Activated CD4-positive, alpha-beta T cell treated with anti-CD3 and anti-CD28 coated beads, Interleukin-2, amount 10 ng/mL, durations not matched to agents 24 days and 14 days (primary cell): ENCODE data around the gene METTL25B. TPM values are rescaled to one million over a fixed set of nuclear protein-coding genes. Genes with fewer than 3 reads are reported as not detected.

Experiments
- DNase-seq: peaks from one replicate; pipeline ENCODE4 v3.0.0; 2022
- H3K27ac Mint-ChIP-seq: one replicate; pipeline ENCODE4 v1.8.0; 2022; ENCODE audit warnings: mild to moderate bottlenecking, mixed read lengths
- H3K27me3 Mint-ChIP-seq: one replicate; pipeline ENCODE4 v1.8.0; 2022; ENCODE audit warnings: mixed read lengths
- H3K36me3 Mint-ChIP-seq: one replicate; pipeline ENCODE4 v1.8.0; 2022; ENCODE audit warnings: low read depth, mild to moderate bottlenecking, mixed read lengths
- H3K4me1 Mint-ChIP-seq: one replicate; pipeline ENCODE4 v1.8.0; 2021; ENCODE audit warnings: mixed read lengths
- H3K4me3 Mint-ChIP-seq: one replicate; pipeline ENCODE4 v1.8.0; 2022; ENCODE audit warnings: mild to moderate bottlenecking, moderate library complexity, mixed read lengths
- H3K9me3 Mint-ChIP-seq: one replicate; pipeline ENCODE4 v1.8.0; 2021; ENCODE audit warnings: mixed read lengths
- intact Hi-C: fragments of 100-400 bp; cut with micrococcal nuclease; formaldehyde crosslinking; loops from one replicate; pipeline ENCODE4 v1.15.1; 2023
- total RNA-seq: library from RNA; stranded (reverse); gene quantifications from 2 replicates; pipeline ENCODE4 v1.2.3, GENCODE V29; 2022

The METTL25B gene
- total RNA-seq, 1 donor from 2014 or later: 40.5 TPM

DNA sequence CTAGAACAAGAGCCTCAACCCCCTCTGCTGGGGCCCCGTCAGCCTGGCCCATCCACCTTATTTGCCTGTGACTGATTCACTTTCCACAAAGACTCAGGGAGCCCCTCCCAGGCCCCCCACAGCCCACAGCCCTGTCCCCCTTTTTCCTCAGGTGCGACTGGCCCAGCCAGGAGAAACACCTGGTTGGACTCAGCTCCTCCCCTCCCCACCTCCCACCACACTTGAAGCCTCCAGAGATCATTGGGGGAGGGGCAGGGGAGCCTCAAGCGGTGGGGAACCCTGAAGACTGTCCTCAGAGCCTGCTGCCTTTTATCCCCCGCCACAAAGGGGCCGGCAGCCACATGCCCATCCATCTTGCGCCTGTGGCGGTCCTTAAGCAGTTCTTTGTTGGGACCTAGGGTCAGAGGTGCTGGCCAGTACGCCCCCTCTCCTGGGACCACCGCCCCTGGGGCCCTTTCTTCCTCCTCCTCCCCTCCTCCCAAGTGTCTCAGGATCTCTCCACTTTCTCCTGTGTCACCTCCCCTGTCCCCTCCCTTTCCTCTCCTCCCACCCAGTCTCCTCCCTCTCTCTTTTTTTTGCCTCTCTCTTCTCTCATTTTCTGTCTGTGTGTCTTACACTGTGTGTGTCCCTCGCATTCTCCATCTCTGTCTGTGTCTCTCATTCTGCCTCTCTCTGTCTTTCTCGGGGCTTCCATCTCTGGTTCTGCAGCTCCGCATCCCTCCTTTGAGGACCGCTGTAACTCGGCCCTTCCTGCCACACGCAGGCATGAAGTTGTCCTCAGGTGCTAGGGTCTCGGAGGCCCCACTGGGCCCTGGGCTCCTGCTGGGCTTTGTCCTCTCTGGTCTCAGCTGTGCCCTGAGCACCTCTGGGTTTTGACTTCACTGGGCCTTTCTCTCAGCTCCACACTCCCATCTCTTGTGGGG lies 35.1 kb upstream of the METTL25B start:
- Mint-ChIP-seq H3K36me3 (no peaks in the 10 kb centered on the region), H3K4me1 (peaks cover 22% of the 10 kb centered on the region), H3K9me3 (no peaks in the 10 kb centered on the region), H3K27ac (no peak overlapping the region), H3K4me3 (no peak overlapping the region), H3K27me3 (peaks cover 72% of the 10 kb centered on the region)
- DNase-seq: no peak
- intact Hi-C loops: no loop called here

DNA sequence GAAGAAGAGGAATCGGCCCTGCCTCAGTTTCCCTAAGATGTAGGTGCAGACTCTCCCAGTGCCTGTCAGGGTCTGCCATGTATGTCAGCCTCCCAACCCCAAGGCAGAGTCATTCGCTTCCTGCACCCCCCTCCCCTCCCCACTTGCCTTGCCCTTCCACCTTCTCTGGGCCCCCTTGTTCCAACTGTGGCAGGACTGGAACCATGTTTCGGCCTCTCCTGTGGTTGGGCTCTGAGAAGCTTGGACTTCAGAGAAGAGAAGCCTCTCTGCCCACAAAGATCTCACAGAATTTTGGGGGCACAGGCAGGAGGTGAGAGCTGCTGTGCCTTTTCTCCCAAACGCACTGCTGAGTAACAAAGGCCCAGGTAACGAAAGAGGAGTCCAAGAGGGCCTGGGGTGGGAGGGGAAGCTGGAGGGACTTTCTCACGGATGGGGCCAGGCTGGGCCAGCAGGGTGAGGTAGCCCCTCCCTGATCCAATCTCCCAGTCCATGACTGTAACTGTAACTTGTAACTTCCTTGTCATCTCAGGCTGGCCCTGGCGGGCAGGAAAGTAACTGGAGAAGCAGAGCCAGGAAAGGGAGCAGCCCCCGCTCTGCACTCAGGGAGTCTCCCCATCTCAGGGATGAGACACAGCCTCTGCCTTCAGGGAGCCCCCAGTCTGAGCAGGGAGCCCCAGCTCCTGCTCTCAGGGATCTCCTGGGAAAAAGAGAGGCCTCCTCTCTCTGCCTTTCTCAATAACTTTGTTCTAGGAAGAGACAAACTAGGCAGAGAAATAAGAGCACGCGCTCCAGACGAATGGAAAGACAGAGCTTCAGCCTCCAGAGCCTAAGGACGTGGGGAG lies 34.2 kb upstream of the METTL25B start:
- no peaks in the 10 kb centered on the region for H3K9me3 Mint-ChIP-seq
- H3K36me3 Mint-ChIP-seq: no peaks in the 10 kb centered on the region
- DNase-seq: no peak
- H3K4me1 Mint-ChIP-seq: peaks cover 22% of the 10 kb centered on the region
- no peak overlapping the region for H3K4me3 Mint-ChIP-seq
- intact Hi-C loops: no loop called here
- H3K27me3 Mint-ChIP-seq: peaks cover 65% of the 10 kb centered on the region
- H3K27ac Mint-ChIP-seq: no peak overlapping the region

DNA sequence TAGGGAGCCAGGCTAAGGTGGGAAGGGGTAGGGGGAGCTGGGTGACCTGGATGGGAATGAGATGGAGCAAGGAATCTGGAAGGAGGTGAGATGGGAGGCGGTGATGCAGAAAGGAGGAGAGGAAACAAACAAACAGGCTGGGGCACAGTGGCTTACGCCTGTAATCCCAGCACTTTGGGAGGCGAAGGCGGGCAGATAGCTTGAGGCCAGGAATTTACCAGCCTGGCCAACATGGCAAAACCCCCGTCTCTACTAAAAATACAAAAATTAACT lies 33.6 kb upstream of the METTL25B start:
- Mint-ChIP-seq H3K9me3 (no peaks in the 10 kb centered on the region), H3K27me3 (peaks cover 61% of the 10 kb centered on the region), H3K4me1 (peaks cover 18% of the 10 kb centered on the region), H3K36me3 (no peaks in the 10 kb centered on the region), H3K4me3 (no peak overlapping the region), H3K27ac (no peak overlapping the region)
- intact Hi-C loops: no loop called here
- DNase-seq: no peak

DNA sequence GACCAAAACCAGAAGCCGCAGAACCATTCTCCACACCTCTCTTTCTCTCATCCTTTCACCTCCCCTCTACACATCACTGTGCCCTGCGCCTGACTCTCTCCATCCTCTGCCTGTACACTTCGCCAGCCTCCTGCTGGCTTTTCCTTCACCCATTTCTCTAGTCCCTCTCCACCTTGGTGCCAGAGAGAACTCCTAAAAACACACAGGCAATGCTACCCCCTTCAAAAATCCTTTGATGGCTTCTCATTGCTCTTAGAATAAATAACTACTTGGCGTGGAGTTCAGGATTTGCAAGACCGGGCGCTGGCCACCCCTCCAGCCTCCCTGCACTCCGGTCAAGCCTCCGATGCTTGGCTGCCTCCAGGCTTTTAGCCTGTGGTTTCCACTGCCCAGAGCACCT lies 31.5 kb upstream of the METTL25B start:
- no peaks in the 10 kb centered on the region for H3K36me3 Mint-ChIP-seq
- H3K4me3 Mint-ChIP-seq: no peak overlapping the region
- H3K27ac Mint-ChIP-seq: peak overlapping the region; percentile 7
- H3K4me1 Mint-ChIP-seq: peaks cover 11% of the 10 kb centered on the region
- peaks cover 46% of the 10 kb centered on the region for H3K27me3 Mint-ChIP-seq
- no peak for DNase-seq
- intact Hi-C loops: no loop called here
- H3K9me3 Mint-ChIP-seq: no peaks in the 10 kb centered on the region

GRCh38 chr1:156697481-156697880 lies 30.8 kb upstream of the METTL25B start:
- Mint-ChIP-seq H3K27ac (no peak overlapping the region), H3K9me3 (no peaks in the 10 kb centered on the region), H3K4me3 (no peak overlapping the region), H3K4me1 (peaks cover 3% of the 10 kb centered on the region), H3K36me3 (no peaks in the 10 kb centered on the region), H3K27me3 (peaks cover 39% of the 10 kb centered on the region)
- intact Hi-C loops: no loop called here
- DNase-seq: no peak

- no peak overlapping the region for H3K4me3 Mint-ChIP-seq
These were observed 29.3 kb upstream of the METTL25B start for GRCh38 chr1:156698995-156699394.

DNA sequence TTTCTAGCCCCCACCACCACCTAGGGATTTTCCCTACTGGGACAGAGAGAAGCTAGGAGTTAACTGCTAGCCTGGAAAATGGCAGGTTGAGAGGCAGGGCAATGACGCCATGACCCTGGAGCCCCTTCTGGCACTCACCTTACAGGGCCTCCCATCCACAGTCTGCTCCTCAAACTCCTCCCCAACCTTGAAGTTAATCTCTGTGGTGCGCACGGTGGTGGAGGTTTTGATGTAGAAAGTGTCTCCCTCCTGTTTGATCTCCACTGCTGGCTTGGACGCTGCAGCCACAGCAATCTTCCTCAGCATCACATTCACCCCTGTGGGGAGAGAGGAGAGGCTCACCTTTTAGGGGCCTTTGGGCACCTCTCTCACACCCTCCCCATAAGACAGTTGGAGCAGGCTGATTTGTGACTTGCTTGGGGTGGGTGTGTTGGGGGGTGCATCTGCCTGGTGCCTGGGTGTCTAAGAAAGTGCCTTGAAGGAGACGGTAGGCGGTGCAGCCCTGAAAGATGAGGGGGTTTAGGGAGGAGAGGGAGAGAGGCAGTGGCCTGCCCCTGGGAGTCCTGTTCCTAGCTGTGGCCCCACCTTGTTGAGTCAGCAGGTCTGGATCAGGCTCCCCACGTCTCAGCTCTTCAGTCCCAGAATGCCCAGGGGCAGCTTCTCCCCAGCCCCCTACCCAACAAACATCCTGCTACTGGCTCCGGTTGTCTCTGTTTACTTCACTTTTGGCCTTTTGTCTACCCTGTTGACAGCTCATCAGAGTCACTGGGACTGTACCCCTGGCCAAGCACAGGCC lies 27.3 kb upstream of the METTL25B start:
- Mint-ChIP-seq H3K36me3 (no peaks in the 10 kb centered on the region), H3K4me3 (no peak overlapping the region), H3K27me3 (peaks cover 47% of the 10 kb centered on the region), H3K27ac (no peak overlapping the region), H3K9me3 (no peaks in the 10 kb centered on the region), H3K4me1 (peaks cover 8% of the 10 kb centered on the region)
- intact Hi-C loops: no loop called here
- no peak for DNase-seq

More at GRCh38 chr1:156698995-156699394, 29.3 kb upstream of the METTL25B start:
- Mint-ChIP-seq H3K27me3 (peaks cover 36% of the 10 kb centered on the region), H3K36me3 (no peaks in the 10 kb centered on the region), H3K27ac (no peak overlapping the region), H3K4me1 (no peaks in the 10 kb centered on the region), H3K9me3 (no peaks in the 10 kb centered on the region)
- intact Hi-C loops: no loop called here
- DNase-seq: no peak

DNA sequence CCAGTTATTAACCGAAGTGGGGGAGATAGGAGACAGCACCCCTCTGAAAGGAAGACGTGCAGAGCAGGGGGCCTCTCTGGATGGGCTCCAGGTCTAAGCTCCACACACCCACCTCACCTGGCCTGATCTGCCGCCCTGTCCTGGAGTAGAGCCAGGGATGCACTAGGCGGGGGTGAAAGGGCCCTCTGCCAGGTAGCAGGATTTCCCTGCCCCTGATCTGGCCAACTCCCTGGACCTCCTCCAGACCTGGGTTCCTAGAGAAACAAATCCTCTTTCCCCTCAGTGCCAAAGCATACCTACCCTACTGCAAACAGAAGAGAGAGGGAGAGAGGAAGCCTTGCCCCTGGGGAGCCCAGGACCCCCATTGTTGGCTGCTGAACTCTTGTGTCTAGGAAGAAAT lies 24.9 kb upstream of the METTL25B start:
- Mint-ChIP-seq H3K36me3 (no peaks in the 10 kb centered on the region), H3K27me3 (peaks cover 45% of the 10 kb centered on the region), H3K27ac (no peak overlapping the region), H3K4me1 (peaks cover 20% of the 10 kb centered on the region), H3K9me3 (no peaks in the 10 kb centered on the region), H3K4me3 (no peak overlapping the region)
- intact Hi-C loops: no loop called here
- no peak for DNase-seq

DNA sequence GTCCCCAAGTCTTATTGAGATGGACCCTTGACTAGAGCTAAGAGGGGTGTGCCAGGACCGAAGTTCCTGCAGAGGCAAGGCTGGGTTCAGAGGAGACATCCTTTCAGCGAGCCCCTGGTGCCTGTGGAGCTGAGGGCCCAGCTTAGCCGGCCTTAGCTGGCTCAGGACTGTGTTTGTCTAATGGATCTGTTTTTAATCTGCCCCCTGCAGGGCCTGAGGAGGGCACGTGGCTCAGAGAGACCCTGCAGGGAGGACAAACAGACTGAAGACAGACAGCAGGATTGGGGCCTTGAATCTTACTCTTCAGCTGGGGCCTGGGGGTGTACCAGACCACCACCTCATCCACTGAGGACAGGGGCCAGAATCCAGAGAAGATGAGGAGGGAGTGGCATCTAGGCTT lies 24.5 kb upstream of the METTL25B start:
- Mint-ChIP-seq H3K9me3 (no peaks in the 10 kb centered on the region), H3K4me3 (no peak overlapping the region), H3K27ac (no peak overlapping the region), H3K4me1 (peaks cover 20% of the 10 kb centered on the region), H3K36me3 (no peaks in the 10 kb centered on the region), H3K27me3 (peaks cover 45% of the 10 kb centered on the region)
- intact Hi-C loops: no loop called here
- no peak for DNase-seq

GRCh38 chr1:156704166-156704711 lies 24.0 kb upstream of the METTL25B start:
- Mint-ChIP-seq H3K4me3 (peak overlapping the region; percentile 41), H3K27ac (no peak overlapping the region), H3K9me3 (no peaks in the 10 kb centered on the region), H3K27me3 (peaks cover 43% of the 10 kb centered on the region), H3K4me1 (peaks cover 20% of the 10 kb centered on the region), H3K36me3 (no peaks in the 10 kb centered on the region)
- intact Hi-C loops: no loop called here
- DNase-seq: no peak

GRCh38 chr1:156704930-156705320 lies 23.3 kb upstream of the METTL25B start:
- H3K9me3 Mint-ChIP-seq: no peaks in the 10 kb centered on the region
- H3K27ac Mint-ChIP-seq: no peak overlapping the region
- intact Hi-C loops: loop anchor here (1.0 kb wide), 1 partner anchor 23 kb away; the partner anchor contains the start of genes ISG20L2 and METTL25B
- no peaks in the 10 kb centered on the region for H3K36me3 Mint-ChIP-seq
- H3K4me1 Mint-ChIP-seq: peaks cover 20% of the 10 kb centered on the region
- peak overlapping the region; percentile 47 for H3K4me3 Mint-ChIP-seq
- DNase-seq: no peak
- H3K27me3 Mint-ChIP-seq: peaks cover 42% of the 10 kb centered on the region

DNA sequence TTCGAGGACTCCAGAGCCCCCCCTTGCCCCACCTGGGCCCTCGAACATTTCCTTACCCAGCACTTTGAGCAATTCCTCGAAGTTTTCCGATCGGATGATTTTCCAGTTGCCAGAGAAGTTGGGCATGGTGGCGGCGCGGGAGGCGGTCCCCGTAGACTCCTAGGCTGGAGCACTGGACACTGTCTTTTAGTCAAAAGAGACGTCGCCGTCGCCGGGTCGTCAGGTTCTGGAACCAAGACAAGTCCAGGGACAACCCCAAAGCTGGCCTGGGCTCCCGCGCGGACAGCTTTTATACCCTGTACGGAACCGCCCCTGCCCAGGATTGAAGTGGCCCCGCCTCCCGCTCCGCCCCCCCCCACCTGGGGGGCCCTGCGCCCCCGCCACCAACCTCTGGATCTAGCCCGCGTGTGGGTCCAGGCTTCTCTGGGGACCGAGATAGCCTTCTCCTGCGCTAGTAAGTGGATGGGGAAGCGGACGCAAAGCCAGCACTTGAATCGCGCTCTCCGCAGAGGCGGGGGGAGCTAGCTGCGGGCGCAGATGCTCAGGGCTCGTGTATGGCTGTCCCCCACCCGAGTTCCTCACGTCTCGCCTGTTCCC lies 22.9 kb upstream of the METTL25B start, which contains the start of gene CRABP2:
CRABP2 (minus strand) TSS at position 263 of the 597 bp plus-strand sequence; CDS start at position 126, 137 bp downstream.
- Mint-ChIP-seq H3K36me3 (no peaks in the 10 kb centered on the region), H3K27me3 (peaks cover 42% of the 10 kb centered on the region), H3K4me1 (peaks cover 20% of the 10 kb centered on the region), H3K9me3 (no peaks in the 10 kb centered on the region), H3K27ac (peak within 1 kb of the TSS; percentile 72), H3K4me3 (peak within 1 kb of the TSS; percentile 89)
- peak; percentile 74 for DNase-seq
- intact Hi-C loops: loop anchor here (1.0 kb wide), 1 partner anchor 23 kb away; the partner anchor contains the start of genes ISG20L2 and METTL25B
